T-helper 1 cell treated with Interleukin-12 subunit alpha and Interleukin-12 subunit beta and Interleukin-4 antibody, amounts not matched to agents 30 μg/mL and 1 μg/mL, for 36 hours (primary cell): ENCODE results near the gene CASKIN2.

ENCODE experiments used
- H3K27ac Mint-ChIP-seq: one replicate; pipeline ENCODE4 v1.8.0; 2021; ENCODE audit warnings: mild to moderate bottlenecking, mixed read lengths
- H3K27me3 Mint-ChIP-seq: one replicate; pipeline ENCODE4 v1.8.0; 2021; ENCODE audit warnings: low read depth, mixed read lengths
- H3K36me3 Mint-ChIP-seq: one replicate; pipeline ENCODE4 v1.8.0; 2021; ENCODE audit warnings: low read depth, mixed read lengths
- H3K4me1 Mint-ChIP-seq: one replicate; pipeline ENCODE4 v1.8.0; 2021; ENCODE audit warnings: low read depth, mixed read lengths
- H3K4me3 Mint-ChIP-seq: one replicate; pipeline ENCODE4 v1.8.0; 2021; ENCODE audit warnings: mild to moderate bottlenecking, moderate library complexity, mixed read lengths
- H3K9me3 Mint-ChIP-seq: one replicate; pipeline ENCODE4 v1.8.0; 2021; ENCODE audit warnings: mixed read lengths

The CASKIN2 gene

GRCh38 chr17:75518201-75518600 lies 2.9 kb upstream of the CASKIN2 start:
- Mint-ChIP-seq H3K27ac (peak overlapping the region; percentile 89), H3K9me3 (no peaks in the 10 kb centered on the region), H3K4me3 (peak overlapping the region; percentile 80), H3K27me3 (peaks cover 8% of the 10 kb centered on the region), H3K4me1 (peaks cover 22% of the 10 kb centered on the region), H3K36me3 (peaks cover 23% of the 10 kb centered on the region)

GRCh38 chr17:75517297-75517865 lies 2.0 kb upstream of the CASKIN2 start:
- peak overlapping the region; percentile 80 for H3K4me3 Mint-ChIP-seq
- H3K9me3 Mint-ChIP-seq = no peaks in the 10 kb centered on the region
- peaks cover 20% of the 10 kb centered on the region for H3K36me3 Mint-ChIP-seq
- H3K4me1 Mint-ChIP-seq = peaks cover 22% of the 10 kb centered on the region
- H3K27me3 Mint-ChIP-seq = peaks cover 10% of the 10 kb centered on the region
- H3K27ac Mint-ChIP-seq = peak overlapping the region; percentile 89

- H3K4me1 Mint-ChIP-seq = peaks cover 22% of the 10 kb centered on the region
- peak overlapping the region; percentile 89 for H3K27ac Mint-ChIP-seq
- H3K4me3 Mint-ChIP-seq = peak overlapping the region; percentile 80
- H3K9me3 Mint-ChIP-seq = no peaks in the 10 kb centered on the region
- H3K36me3 Mint-ChIP-seq = peaks cover 17% of the 10 kb centered on the region
- H3K27me3 Mint-ChIP-seq = peaks cover 10% of the 10 kb centered on the region
These were observed 1.4 kb upstream of the CASKIN2 start for GRCh38 chr17:75516619-75517296.

GRCh38 chr17:75516255-75516618 lies 900 bp upstream of the CASKIN2 start, which contains the start of gene TSEN54:
Gene TSEN54 (plus strand): TSS chr17:75516528. CDS start chr17:75516561, 33 bp downstream.
- Mint-ChIP-seq H3K4me3 (peak within 1 kb of the TSS; percentile 80), H3K27me3 (peaks cover 10% of the 10 kb centered on the region), H3K36me3 (peaks cover 17% of the 10 kb centered on the region), H3K27ac (peak within 1 kb of the TSS; percentile 89), H3K4me1 (peaks cover 22% of the 10 kb centered on the region), H3K9me3 (no peaks in the 10 kb centered on the region)

- Mint-ChIP-seq H3K36me3 (peaks cover 17% of the 10 kb centered on the region), H3K4me3 (no peak overlapping the region), H3K9me3 (no peaks in the 10 kb centered on the region), H3K27ac (no peak overlapping the region), H3K4me1 (peaks cover 22% of the 10 kb centered on the region), H3K27me3 (peaks cover 10% of the 10 kb centered on the region)
These were observed 330 bp downstream of the CASKIN2 start for GRCh38 chr17:75514919-75515495.

- H3K27ac Mint-ChIP-seq = no peak overlapping the region
- H3K27me3 Mint-ChIP-seq = peaks cover 10% of the 10 kb centered on the region
- H3K4me1 Mint-ChIP-seq = peaks cover 19% of the 10 kb centered on the region
- no peaks in the 10 kb centered on the region for H3K9me3 Mint-ChIP-seq
- no peak overlapping the region for H3K4me3 Mint-ChIP-seq
- H3K36me3 Mint-ChIP-seq = peaks cover 13% of the 10 kb centered on the region
These were observed 928 bp downstream of the CASKIN2 start for GRCh38 chr17:75514299-75514918.

GRCh38 chr17:75513641-75514000 lies 1.7 kb downstream of the CASKIN2 start:
- Mint-ChIP-seq H3K36me3 (peaks cover 12% of the 10 kb centered on the region), H3K27me3 (peaks cover 10% of the 10 kb centered on the region), H3K4me1 (peaks cover 15% of the 10 kb centered on the region), H3K4me3 (no peak overlapping the region), H3K9me3 (no peaks in the 10 kb centered on the region), H3K27ac (no peak overlapping the region)

GRCh38 chr17:75512926-75513640 lies 2.3 kb downstream of the CASKIN2 start:
- Mint-ChIP-seq H3K36me3 (peaks cover 7% of the 10 kb centered on the region), H3K27me3 (peaks cover 10% of the 10 kb centered on the region), H3K4me1 (peaks cover 10% of the 10 kb centered on the region), H3K4me3 (no peak overlapping the region), H3K9me3 (no peaks in the 10 kb centered on the region), H3K27ac (no peak overlapping the region)

GRCh38 chr17:75511610-75512575 lies 3.4 kb downstream of the CASKIN2 start:
- Mint-ChIP-seq H3K9me3 (no peaks in the 10 kb centered on the region), H3K4me3 (no peak overlapping the region), H3K4me1 (no peaks in the 10 kb centered on the region), H3K27ac (no peak overlapping the region), H3K27me3 (peaks cover 10% of the 10 kb centered on the region), H3K36me3 (no peaks in the 10 kb centered on the region)

- H3K4me3 Mint-ChIP-seq = no peak overlapping the region
- H3K27me3 Mint-ChIP-seq = peaks cover 10% of the 10 kb centered on the region
- H3K4me1 Mint-ChIP-seq = no peaks in the 10 kb centered on the region
- H3K36me3 Mint-ChIP-seq = no peaks in the 10 kb centered on the region
- H3K9me3 Mint-ChIP-seq = no peaks in the 10 kb centered on the region
- no peak overlapping the region for H3K27ac Mint-ChIP-seq
These were observed 4.1 kb downstream of the CASKIN2 start for GRCh38 chr17:75511270-75511609.

GRCh38 chr17:75509528-75510258 lies 5.6 kb downstream of the CASKIN2 start:
- Mint-ChIP-seq H3K27me3 (peaks cover 10% of the 10 kb centered on the region), H3K9me3 (no peaks in the 10 kb centered on the region), H3K27ac (no peak overlapping the region), H3K4me1 (no peaks in the 10 kb centered on the region), H3K36me3 (no peaks in the 10 kb centered on the region), H3K4me3 (no peak overlapping the region)

GRCh38 chr17:75508931-75509361 lies 6.4 kb downstream of the CASKIN2 start:
- H3K36me3 Mint-ChIP-seq = no peaks in the 10 kb centered on the region
- H3K4me3 Mint-ChIP-seq = no peak overlapping the region

More at GRCh38 chr17:75508931-75509361, 6.4 kb downstream of the CASKIN2 start:
- Mint-ChIP-seq H3K9me3 (no peaks in the 10 kb centered on the region), H3K27ac (no peak overlapping the region), H3K4me1 (no peaks in the 10 kb centered on the region), H3K27me3 (peaks cover 6% of the 10 kb centered on the region)
